Measurements from ENCODE around the gene PRRT4. TPM values are rescaled to one million over a fixed set of nuclear protein-coding genes. Genes with fewer than 3 reads are reported as not detected.
A peak's percentile ranks its signal among the peaks of the same experiment; 100 is the strongest.

PRRT4 gene
- total and polyA plus RNA-seq, 9 of the 15 experiments (the other 6 are each of a cell fraction or from before 2014, with no cell fraction given) = not detected

DNA sequence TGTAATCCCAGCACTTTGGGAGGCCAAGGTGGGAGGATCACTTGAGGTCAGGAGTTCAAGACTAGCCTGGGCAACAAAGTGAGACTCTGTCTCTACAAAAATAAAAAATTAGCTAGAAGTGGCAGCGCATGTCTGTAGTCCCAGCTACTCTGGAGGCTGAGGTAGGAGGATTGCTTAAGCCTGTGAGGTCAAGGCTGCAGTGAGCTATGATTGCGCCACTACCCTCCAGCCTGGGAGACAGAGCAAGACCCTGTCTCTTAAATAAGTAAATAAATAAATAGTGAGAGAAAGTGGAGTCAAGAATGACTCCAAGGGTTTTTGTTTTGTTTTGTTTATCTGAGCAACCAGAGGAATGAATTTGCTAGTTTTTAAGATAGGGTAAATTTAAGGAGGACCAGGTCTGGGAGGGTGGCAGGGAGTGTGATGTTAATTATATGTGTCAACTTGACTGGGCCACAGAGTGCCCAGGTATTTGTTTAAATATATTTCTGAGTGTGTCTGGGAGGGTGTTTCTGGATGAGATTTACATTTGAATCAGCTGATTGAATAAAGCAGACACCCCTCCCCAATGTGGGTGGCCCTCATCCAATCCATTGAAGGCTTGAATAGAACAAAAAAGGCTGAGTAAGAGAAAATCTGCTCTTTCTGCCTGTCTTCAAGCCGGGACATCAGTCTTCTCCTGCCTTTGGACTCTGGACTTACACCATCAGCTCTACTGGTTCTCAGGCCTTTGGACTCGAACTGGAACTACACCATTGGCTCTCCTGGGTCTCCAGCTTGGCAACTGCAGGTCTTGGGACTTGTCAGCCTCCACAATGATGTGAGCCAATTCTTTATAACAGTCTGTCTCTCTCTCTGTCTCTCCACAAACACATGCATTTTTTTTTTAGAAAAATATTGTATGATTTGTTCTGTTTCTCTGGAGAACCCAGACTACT, 24.8 kb upstream of the PRRT4 start:
- Histone ChIP-seq H4K20me1 (replicated peaks; ENCODE audit: control insufficient read depth, insufficient read depth, low read length) (0 out of 2 replicates have a peak, but pooled peaks cover 16% of the 10 kb centered on the region), H3K4me1 (replicated peaks in 1 of 2; ENCODE audit: control insufficient read depth in 2 of 2, insufficient read depth in 2 of 2, low read length in 2 of 2) (peaks cover 6 to 26% of the 10 kb centered on the region in 2 experiments; a peak in 4 of 5 replicates), H3K79me2 (ENCODE audit: control insufficient read depth, insufficient read depth, low read length) (no peaks in the 10 kb centered on the region), H3K4me2 (ENCODE audit: insufficient read depth, low read length) (no peak overlapping the region), H3K9me1 (ENCODE audit: control insufficient read depth, insufficient read depth, low read length) (peaks cover 3% of the 10 kb centered on the region), H3K9me3 (replicated peaks; ENCODE audit: control insufficient read depth, insufficient read depth, low read depth, low read length) (no peaks in the 10 kb centered on the region), H3K27me3 (ENCODE audit: control insufficient read depth in 2 of 2, insufficient read depth in 2 of 2, low read length in 2 of 2) (no peaks in the 10 kb centered on the region), H3K9ac (ENCODE audit: insufficient read depth in 1 of 2, low read depth in 2 of 2, low read length in 2 of 2) (no peak overlapping the region), H3K27ac (ENCODE audit: extremely low read depth, low read depth, low read length) (no peak overlapping the region), H3K4me3 (no peak overlapping the region), H2AFZ (ENCODE audit: low read depth, low read length) (no peak overlapping the region), H3K36me3 (ENCODE audit: control insufficient read depth, insufficient read depth, low read length) (no peaks in the 10 kb centered on the region)
- intact Hi-C loops (cut with micrococcal nuclease) = loop anchor here (10.0 kb wide), 1 partner anchor 151 kb away; no protein-coding TSS in a partner anchor
- in situ Hi-C loops (cut with MboI) = no loop called here
- TF ChIP-seq ZNF316 (IDR thresholded peaks at IDR 0.05) (peak; percentile 64), CEBPB (tag; IDR thresholded peaks at IDR 0.05) (peak; percentile 83), TSC22D4 (tag; IDR thresholded peaks at IDR 0.05) (no peak), CXXC5 (CRISPR knock-in tag; IDR thresholded peaks at IDR 0.05) (no peak), NFRKB (IDR thresholded peaks at IDR 0.05; ENCODE audit: low read depth) (no peak), EP400 (IDR thresholded peaks at IDR 0.05) (no peak), ZNF408 (CRISPR knock-in tag; IDR thresholded peaks at IDR 0.05; ENCODE audit: low read depth) (no peak), CEBPG (CRISPR knock-in tag; IDR thresholded peaks at IDR 0.05) (no peak), CEBPG (tag; conservative IDR thresholded peaks at IDR 0.05 in 1 of 2, IDR thresholded peaks at IDR 0.05 in 1 of 2) (peak; percentile 61 to 63), ZNF584 (CRISPR knock-in tag; IDR thresholded peaks at IDR 0.05; ENCODE audit: low read depth) (no peak), ZNF668 (CRISPR knock-in tag; IDR thresholded peaks at IDR 0.05) (no peak), C11orf30 (IDR thresholded peaks at IDR 0.05; ENCODE audit: low read depth) (peak; percentile 58; the same call in 1 of the 2 replicates), ZNF699 (CRISPR knock-in tag; IDR thresholded peaks at IDR 0.05; ENCODE audit: insufficient replicate concordance) (no peak)
- TF ChIP-seq, protein P1, sequence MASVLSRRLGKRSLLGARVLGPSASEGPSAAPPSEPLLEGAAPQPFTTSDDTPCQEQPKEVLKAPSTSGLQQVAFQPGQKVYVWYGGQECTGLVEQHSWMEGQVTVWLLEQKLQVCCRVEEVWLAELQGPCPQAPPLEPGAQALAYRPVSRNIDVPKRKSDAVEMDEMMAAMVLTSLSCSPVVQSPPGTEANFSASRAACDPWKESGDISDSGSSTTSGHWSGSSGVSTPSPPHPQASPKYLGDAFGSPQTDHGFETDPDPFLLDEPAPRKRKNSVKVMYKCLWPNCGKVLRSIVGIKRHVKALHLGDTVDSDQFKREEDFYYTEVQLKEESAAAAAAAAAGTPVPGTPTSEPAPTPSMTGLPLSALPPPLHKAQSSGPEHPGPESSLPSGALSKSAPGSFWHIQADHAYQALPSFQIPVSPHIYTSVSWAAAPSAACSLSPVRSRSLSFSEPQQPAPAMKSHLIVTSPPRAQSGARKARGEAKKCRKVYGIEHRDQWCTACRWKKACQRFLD (CRISPR knock-in tag; IDR thresholded peaks at IDR 0.05) = no peak
- TF ChIP-seq, protein P2, sequence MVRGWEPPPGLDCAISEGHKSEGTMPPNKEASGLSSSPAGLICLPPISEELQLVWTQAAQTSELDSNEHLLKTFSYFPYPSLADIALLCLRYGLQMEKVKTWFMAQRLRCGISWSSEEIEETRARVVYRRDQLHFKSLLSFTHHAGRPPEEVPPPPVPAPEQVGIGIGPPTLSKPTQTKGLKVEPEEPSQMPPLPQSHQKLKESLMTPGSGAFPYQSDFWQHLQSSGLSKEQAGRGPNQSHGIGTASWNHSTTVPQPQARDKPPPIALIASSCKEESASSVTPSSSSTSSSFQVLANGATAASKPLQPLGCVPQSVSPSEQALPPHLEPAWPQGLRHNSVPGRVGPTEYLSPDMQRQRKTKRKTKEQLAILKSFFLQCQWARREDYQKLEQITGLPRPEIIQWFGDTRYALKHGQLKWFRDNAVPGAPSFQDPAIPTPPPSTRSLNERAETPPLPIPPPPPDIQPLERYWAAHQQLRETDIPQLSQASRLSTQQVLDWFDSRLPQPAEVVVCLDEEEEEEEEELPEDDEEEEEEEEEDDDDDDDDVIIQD (CRISPR knock-in tag; IDR thresholded peaks at IDR 0.05) = no peak
- TF ChIP-seq, protein P3, sequence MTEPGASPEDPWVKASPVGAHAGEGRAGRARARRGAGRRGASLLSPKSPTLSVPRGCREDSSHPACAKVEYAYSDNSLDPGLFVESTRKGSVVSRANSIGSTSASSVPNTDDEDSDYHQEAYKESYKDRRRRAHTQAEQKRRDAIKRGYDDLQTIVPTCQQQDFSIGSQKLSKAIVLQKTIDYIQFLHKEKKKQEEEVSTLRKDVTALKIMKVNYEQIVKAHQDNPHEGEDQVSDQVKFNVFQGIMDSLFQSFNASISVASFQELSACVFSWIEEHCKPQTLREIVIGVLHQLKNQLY (CRISPR knock-in tag; conservative IDR thresholded peaks at IDR 0.05) = no peak
- ChIA-PET CTCF (ENCODE audit: low intra/inter-chr PET ratio) (interaction anchor here (3.9 kb wide), 1 partner anchor 39 kb away, joined by 81 read pairs; no protein-coding TSS in a partner anchor), POLR2A (interaction anchor here (0.6 to 2.3 kb wide), 5 partner anchors 9 to 773 kb away, joined by 3 to 14 read pairs (median 4); no protein-coding TSS in a partner anchor)
- no peak for FAIRE-seq
- no peak for ATAC-seq
- no peak for DNase-seq (ENCODE audit: extremely low read depth in 1 of 4, low spot score in 3 of 4)
- no TSS peak for BruUV-seq (replicated peaks)
- WGBS (ENCODE audit: insufficient coverage, low coverage, missing lambda C conversion rate) = 26% methylated on average over 4 of the region's 4 CpGs

Measured in K562 (cell line).